Testis (tissue), 5 donors: ENCODE measurements around the gene ATP11C. TPM values are rescaled to one million over a fixed set of nuclear protein-coding genes. Genes with fewer than 3 reads are reported as not detected.

Experiments used
- DNase-seq: peaks from one replicate; pipeline ENCODE4 v3.0.0-alpha.2; 2019
- H3K27ac ChIP-seq, 2 donors: fragments of 200-600 bp; sonication (generic); one replicate each; pipeline ENCODE4 v1.5.1; 2019
- H3K27me3 ChIP-seq: fragments of 200-600 bp; sonication (generic); one replicate; pipeline ENCODE4 v1.5.1; 2019
- H3K36me3 ChIP-seq: fragments of 200-600 bp; sonication (generic); one replicate; pipeline ENCODE4 v1.5.1; 2017; ENCODE audit warnings: low read depth; ENCODE audit errors: missing control alignments
- H3K4me1 ChIP-seq: fragments of 200-600 bp; sonication (generic); one replicate; pipeline ENCODE4 v1.5.1; 2019
- H3K4me3 ChIP-seq, 2 donors: fragments of 200-600 bp; sonication (generic); one replicate each; pipeline ENCODE4 v1.5.1; 2017 to 2019
- H3K9me3 ChIP-seq: fragments of 200-600 bp; sonication (generic); one replicate; pipeline ENCODE4 v1.5.1; 2017
- CTCF ChIP-seq, 3 experiments: fragments of 450-650 bp in 2 of 3; fragments of 200-600 bp in 1 of 3; sonication (generic) in 1 of 3; IDR thresholded peaks; one replicate each; pipeline ENCODE4 v1.5.1; 2016 to 2019; ENCODE audit warnings: antibody characterized with exemption in 3 of 3, mild to moderate bottlenecking in 2 of 3, moderate library complexity in 1 of 3
- POLR2A ChIP-seq: fragments of 450-650 bp; IDR thresholded peaks from one replicate; pipeline ENCODE4 v1.6.1; 2017; ENCODE audit warnings: antibody characterized with exemption, mild to moderate bottlenecking, moderate library complexity
- WGBS, 2 donors: methylation state at CpG; one replicate each; pipeline ENCODE4 v1.1.5; 2018; 5-methylcytosine and 5-hydroxymethylcytosine counted together
- intact Hi-C: fragments of 100-400 bp; cut with DNase I; formaldehyde crosslinking; loops from one replicate; pipeline ENCODE4 v1.15.1; 2023; ENCODE audit warnings: low total_unique reads
- long read RNA-seq, 2 donors: transcript quantifications; one replicate each; lab custom pipeline, GENCODE V29; 2026
- polyA plus RNA-seq: library from polyadenylated mRNA; stranded (reverse); fragments of 350-450 nt; fragmentation: Illumina TruSeq; extraction: RNeasy Lipid Tissue Mini Kit (QIAGEN cat#74804); gene quantifications from one replicate; pipeline ENCODE4 v1.2.3, GENCODE V29; 2014; ENCODE audit warnings: low read depth, low replicate concordance; ENCODE audit not compliant: insufficient read depth
- total RNA-seq, 2 donors: library from RNA; depleted of rRNA; stranded (reverse); fragments of >200 nt; gene quantifications; one replicate each; pipeline ENCODE4 v1.2.3, GENCODE V29; 2016

The ATP11C gene
- total RNA-seq (10 to 100 TPM; 33.8 to 36.6 TPM), polyA plus RNA-seq (15.9 TPM)
- long read RNA-seq, donor 1: 0 reads
- long read RNA-seq, donor 2: 0 reads

GRCh38 chrX:139932901-139933796 is at the start of gene ATP11C:
TSS of gene ATP11C (minus strand) at chrX:139933053. CDS start at chrX:139932042, 1,011 bp downstream.
- no peaks in the 10 kb centered on the region for H3K9me3 ChIP-seq
- H3K4me1 ChIP-seq: no peaks in the 10 kb centered on the region
- H3K27me3 ChIP-seq: no peaks in the 10 kb centered on the region
- H3K27ac ChIP-seq: peak within 1 kb of the TSS; percentile 93 to 96
- DNase-seq: peak; percentile 82
- H3K4me3 ChIP-seq: peak within 1 kb of the TSS; percentile 72 to 81
- H3K36me3 ChIP-seq: no peaks in the 10 kb centered on the region
- intact Hi-C loops: no loop called here
- WGBS, 2 donors: 0% methylated on average over 7 to 32 of the region's 52 CpGs
- TF ChIP-seq POLR2A (no peak), CTCF (IDR thresholded peaks at IDR 0.05) (no peak)

GRCh38 chrX:139974471-139974870 is 41.6 kb upstream of the ATP11C start:
- Histone ChIP-seq H3K4me3 (no peak overlapping the region), H3K4me1 (no peaks in the 10 kb centered on the region), H3K27ac (no peak overlapping the region), H3K36me3 (no peaks in the 10 kb centered on the region), H3K9me3 (no peaks in the 10 kb centered on the region), H3K27me3 (no peaks in the 10 kb centered on the region)
- TF ChIP-seq CTCF (IDR thresholded peaks at IDR 0.05): no peak
- TF ChIP-seq POLR2A: no peak
- no peak for DNase-seq
- intact Hi-C loops: no loop called here
- WGBS, 2 donors: 90 to 93% methylated on average over 3 of the region's 3 CpGs

- H3K27ac ChIP-seq: no peak overlapping the region
- TF ChIP-seq POLR2A: no peak
- TF ChIP-seq CTCF (IDR thresholded peaks at IDR 0.05): no peak
- intact Hi-C loops: no loop called here
- no peaks in the 10 kb centered on the region for H3K27me3 ChIP-seq
- WGBS, 2 donors: 71 to 79% methylated on average over 6 of the region's 6 CpGs
- no peaks in the 10 kb centered on the region for H3K4me1 ChIP-seq
- H3K4me3 ChIP-seq: no peak overlapping the region
- no peak for DNase-seq
- H3K36me3 ChIP-seq: no peaks in the 10 kb centered on the region
- no peaks in the 10 kb centered on the region for H3K9me3 ChIP-seq
Observed at GRCh38 chrX:139972629-139973624, 40.1 kb upstream of the ATP11C start.

GRCh38 chrX:139972113-139972512 is 39.3 kb upstream of the ATP11C start:
- Histone ChIP-seq H3K4me3 (no peak overlapping the region), H3K27ac (no peak overlapping the region), H3K4me1 (no peaks in the 10 kb centered on the region), H3K36me3 (no peaks in the 10 kb centered on the region), H3K27me3 (no peaks in the 10 kb centered on the region), H3K9me3 (no peaks in the 10 kb centered on the region)
- 82 to 85% methylated on average over 5 of the region's 5 CpGs for WGBS, 2 donors
- no peak for DNase-seq
- intact Hi-C loops: no loop called here
- no peak for TF ChIP-seq POLR2A
- TF ChIP-seq CTCF (IDR thresholded peaks at IDR 0.05): no peak
